ENCODE results near the gene ELANE.
"Not testable (repeated sequence)": the region's sequence is repeated elsewhere in the genome, so short reads cannot be mapped to it uniquely, and the experiment has no call there.

Gene ELANE

GRCh38 chr19:878751-879561 lies 26.9 kb downstream of the ELANE start:
- not testable (repeated sequence) for DNase-seq (ENCODE audit: low read depth, low spot score)

DNA sequence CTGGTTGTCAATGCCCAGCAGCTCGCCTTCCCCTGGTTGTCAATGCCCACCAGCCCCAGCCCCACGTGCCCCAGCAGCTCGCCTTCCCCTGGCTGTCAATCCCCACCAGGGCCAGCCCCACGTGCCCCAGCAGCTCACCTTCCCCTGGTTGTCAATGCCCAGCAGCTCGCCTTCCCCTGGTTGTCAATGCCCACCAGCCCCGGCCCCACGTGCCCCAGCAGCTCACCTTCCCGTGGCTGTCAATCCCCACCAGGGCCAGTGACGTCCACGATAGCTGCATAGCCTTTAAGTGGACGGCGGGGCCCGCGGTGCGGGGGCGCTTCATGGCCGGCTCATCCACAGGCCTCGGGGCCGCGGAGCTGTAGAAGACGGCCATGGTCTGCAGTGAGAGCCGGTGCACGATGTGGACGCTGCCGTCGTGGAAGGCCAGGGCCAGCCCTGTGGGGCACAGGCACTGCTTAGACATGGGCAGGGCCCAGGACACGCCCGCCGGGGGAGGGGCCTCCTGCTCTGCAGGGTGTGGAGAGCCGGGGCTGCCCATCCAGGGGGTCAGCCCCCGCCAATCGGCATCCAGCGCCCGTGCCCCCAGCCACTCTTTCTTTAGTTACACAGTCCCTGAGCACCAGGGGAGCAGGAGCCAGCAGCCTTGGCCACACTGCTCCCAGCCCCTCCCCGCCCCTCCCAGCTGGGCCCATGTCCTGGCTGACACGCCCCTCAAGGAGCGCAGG lies 27.8 kb downstream of the ELANE start:
- no peak for DNase-seq (ENCODE audit: low read depth, low spot score)

- DNase-seq (ENCODE audit: low read depth, low spot score) = no peak
Observed at GRCh38 chr19:881385-882071, 29.4 kb downstream of the ELANE start.

DNA sequence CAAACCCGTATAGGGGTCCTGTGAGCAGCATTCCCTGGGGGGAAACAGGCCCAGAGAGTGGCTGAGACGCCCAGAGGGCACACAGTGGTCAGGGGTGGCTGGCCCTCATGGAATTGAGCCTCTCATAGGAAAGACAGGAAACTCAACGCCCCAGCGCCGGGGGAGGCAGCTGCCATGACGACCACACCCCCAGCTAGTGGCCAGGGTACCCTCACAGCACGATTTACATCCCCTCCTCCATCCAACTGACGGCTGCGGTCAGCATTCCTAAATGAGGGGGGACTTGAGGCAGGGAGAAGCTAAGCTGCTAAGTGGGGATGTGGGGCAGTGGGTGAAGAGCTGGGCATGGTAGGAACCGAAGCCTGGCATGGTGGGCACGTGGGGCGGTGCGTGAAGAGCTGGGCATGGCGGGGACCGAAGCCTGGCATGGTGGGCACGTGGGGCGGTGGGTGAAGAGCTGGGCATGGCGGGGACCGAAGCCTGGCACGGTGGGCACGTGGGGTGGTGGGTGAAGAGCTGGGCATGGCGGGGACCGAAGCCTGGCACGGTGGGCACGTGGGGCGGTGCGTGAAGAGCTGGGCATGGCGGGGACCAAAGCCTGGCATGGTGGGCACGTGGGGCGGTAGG lies 30.9 kb downstream of the ELANE start:
- DNase-seq (ENCODE audit: low read depth, low spot score) = no peak

DNA sequence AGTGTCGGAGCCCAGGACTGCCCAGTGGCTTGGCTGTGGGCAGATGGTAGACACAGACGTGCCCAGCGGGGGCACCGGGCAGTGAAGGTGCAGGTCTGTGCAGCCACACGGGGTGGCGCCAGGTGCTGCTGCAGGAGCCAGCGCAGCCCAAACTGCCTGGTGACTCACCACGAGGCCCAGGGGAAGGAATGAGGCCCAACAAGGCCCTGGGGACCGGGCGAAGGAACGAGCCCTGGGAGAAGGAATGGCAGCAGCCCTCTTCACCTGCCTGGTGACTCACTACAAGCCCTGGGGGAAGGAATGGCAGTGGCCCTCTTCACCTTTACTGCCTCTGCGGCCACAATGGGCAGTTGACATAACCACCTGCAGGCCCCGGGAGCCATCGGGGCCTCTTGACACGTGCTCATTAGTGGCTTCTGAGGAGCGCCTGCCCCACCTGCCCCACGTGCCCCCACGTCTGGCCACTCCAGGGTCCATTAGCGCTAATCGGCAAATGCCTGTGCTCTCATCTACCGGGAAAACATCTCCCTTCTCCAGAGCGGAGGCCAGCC lies 31.6 kb downstream of the ELANE start:
- DNase-seq (ENCODE audit: low read depth, low spot score) = no peak

GRCh38 chr19:884420-885211 lies 32.5 kb downstream of the ELANE start:
- no peak for DNase-seq (ENCODE audit: low read depth, low spot score)

GRCh38 chr19:885536-886224 lies 33.6 kb downstream of the ELANE start:
- no peak for DNase-seq (ENCODE audit: low read depth, low spot score)

DNA sequence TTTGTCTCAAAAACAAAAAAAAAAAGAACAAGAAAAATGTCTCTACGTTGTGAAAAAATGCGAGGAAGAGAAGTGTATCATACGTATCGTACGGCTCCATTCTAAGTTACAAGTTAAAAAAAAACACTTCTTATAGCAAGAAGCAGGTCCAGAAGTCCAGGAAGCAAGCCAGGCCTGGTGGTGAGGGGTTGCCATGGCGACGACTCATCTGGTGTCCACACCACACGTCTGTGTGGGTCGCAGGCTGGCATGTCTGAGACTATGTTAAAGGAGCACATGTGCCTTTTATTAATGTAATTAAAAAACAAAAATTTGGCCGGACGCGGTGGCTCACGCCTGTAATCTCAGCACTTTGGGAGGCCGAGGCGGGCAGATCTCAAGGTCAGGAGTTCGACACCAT lies 35.0 kb downstream of the ELANE start:
- no peak for DNase-seq (ENCODE audit: low read depth, low spot score)

DNA sequence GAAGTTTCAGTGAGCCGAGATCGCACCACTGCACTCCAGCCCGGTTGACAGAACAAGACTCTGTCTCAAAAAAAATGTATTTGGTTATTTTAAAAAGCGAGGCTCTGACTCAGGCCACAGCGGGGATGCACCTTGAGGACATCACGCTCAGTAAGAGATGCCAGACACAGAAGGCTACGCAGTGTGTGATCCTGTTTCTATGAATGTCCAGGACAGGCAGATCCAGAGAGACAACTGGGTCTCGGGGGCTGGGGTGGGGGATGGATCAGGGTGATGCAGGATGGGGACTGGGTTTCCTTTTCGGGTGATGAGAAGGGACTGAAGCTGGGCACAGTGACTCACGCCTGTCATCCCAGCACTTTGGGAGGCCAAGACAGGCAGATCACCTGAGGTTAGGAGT lies 35.5 kb downstream of the ELANE start:
- DNase-seq (ENCODE audit: low read depth, low spot score) = no peak

- DNase-seq (ENCODE audit: low read depth, low spot score) = peak; percentile 41
Observed at GRCh38 chr19:888581-889385, 36.7 kb downstream of the ELANE start.

GRCh38 chr19:889662-890295 lies 37.7 kb downstream of the ELANE start:
- no peak for DNase-seq (ENCODE audit: low read depth, low spot score)

DNA sequence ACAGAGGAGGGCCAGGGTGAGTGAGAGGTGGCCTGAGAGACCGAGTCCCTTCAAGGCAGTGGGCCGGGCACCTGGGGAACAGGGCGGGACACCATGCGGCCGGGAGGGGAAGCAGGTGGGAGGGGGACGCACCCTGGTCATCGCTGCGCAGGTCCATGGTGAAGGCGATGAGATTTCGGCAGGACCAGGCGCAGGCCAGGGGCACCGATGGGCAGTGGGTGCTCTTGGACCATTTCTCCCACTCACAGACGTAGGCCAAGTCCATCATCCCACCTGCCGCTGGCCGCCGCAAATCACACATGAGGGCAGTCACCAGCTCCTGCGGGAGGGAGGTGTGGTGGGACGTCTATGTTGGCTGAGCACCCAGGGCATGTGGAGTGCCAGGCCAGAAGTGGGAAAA lies 38.7 kb downstream of the ELANE start:
- no peak for DNase-seq (ENCODE audit: low read depth, low spot score)

DNA sequence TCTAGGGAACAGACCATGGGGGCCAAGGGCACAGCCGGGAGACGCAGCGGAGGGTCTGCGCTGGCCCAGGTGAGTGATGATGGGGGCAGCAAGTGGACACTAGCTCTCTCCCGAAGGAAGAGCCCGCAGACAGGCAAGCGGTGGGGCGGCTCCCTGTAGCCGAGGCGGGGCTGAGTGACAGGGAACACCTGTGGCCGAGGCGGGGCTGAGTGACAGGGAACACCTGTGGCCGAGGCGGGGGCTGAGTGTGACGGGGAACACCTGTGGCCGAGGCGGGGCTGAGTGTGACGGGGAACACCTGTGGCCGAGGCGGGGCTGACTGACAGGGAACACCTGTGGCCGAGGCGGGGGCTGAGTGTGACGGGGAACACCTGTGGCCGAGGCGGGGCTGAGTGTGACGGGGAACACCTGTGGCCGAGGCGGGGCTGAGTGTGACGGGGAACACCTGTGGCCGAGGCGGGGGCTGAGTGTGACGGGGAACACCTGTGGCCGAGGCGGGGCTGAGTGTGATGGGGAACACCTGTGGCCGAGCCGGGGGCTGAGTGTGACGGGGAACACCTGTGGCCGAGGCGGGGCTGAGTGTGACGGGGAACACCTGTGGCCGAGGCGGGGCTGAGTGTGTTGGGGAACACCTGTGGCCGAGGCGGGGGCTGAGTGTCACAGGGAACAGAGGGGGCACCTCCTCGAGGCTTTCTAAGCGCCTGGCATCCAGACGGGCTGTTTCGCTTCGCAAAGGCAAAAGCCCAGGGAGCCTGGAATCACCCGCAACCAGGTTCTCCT lies 39.5 kb downstream of the ELANE start:
- not testable (repeated sequence) for DNase-seq (ENCODE audit: low read depth, low spot score)

- DNase-seq (ENCODE audit: low read depth, low spot score) = no peak
Observed at GRCh38 chr19:892243-892893, 40.3 kb downstream of the ELANE start.

DNA sequence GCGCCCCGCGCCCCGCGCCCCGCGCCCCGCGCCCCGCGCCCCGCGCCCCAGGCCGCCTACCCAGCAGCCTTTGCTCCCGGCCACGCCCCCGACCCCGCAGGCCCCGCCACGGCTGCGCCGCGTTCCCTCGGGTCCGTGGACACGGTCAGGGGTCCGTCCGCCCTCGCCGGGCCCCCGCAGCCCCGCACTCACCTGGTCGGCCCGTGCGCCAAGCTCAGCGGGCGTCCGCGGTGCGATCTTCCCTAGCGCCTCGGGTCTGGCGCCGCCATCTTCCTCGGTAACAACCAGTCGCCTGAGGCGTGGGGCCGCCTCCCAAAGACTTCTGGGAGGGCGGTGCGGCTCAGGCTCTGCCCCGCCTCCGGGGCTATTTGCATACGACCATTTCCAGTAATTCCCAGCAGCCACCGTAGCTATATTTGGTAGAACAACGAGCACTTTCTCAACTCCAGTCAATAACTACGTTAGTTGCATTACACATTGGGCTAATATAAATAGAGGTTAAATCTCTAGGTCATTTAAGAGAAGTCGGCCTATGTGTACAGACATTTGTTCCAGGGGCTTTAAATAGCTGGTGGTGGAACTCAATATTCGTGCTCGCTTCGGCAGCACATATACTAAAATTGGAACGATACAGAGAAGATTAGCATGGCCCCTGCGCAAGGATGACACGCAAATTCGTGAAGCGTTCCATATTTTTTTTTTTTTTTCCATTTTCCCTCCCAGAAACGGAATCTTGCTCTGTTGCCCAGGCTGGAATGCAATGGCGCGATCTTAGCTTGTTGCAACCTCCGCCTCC lies 41.0 kb downstream of the ELANE start, which contains the start of the genes MED16 and RNU6-9:
Gene MED16 (minus strand): TSS at position 294 of the 796 bp plus-strand sequence. CDS start 2,056 bp downstream, outside the sequence.
Gene RNU6-9 (plus strand): TSS at position 591 of the 796 bp plus-strand sequence.
- peak; percentile 79 for DNase-seq (ENCODE audit: low read depth, low spot score)

DNA sequence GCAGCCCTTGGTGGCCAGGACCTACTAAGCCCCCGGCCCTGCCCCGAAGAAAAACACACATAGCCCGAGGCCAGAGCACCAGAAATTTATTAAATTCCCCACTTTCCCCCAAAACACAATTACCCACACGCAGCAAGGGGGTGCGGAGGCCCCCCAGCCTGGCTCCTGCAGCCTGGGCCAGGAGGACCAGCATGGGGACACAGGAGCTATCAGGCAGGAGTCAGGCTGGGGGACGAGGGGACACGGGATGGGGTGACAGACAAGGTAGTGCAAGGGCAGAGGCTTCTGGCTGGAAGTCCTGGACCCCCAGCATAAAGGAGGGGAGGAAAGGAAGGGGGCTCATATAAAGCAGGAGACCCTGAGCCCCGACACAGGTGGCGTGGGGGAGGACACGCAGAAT lies 44.3 kb downstream of the ELANE start:
- no peak for DNase-seq (ENCODE audit: low read depth, low spot score)

- no peak for DNase-seq (ENCODE audit: low read depth, low spot score)
Observed at GRCh38 chr19:896999-897398, 44.9 kb downstream of the ELANE start.

All from activated CD4-positive, CD25-positive, alpha-beta regulatory T cell treated with anti-CD3 and anti-CD28 coated beads, Interleukin-2, amount 50 U/mL, for 16 hours (primary cell).